ENCODE results near the gene EIF6. TPM values are rescaled to one million over a fixed set of nuclear protein-coding genes. Genes with fewer than 3 reads are reported as not detected.

The EIF6 gene
- 89.0 and 110 TPM in 2 replicates for total RNA-seq

GRCh38 chr20:35284267-35284991 lies at the start of gene EIF6:
Gene EIF6, minus strand, starts transcription at chr20:35284772. Its CDS starts 285 bp downstream, at chr20:35284487.

GRCh38 chr20:35291654-35292503 lies 7.3 kb upstream of the EIF6 start, which contains the start of gene FAM83C:
Gene FAM83C, minus strand, starts transcription at chr20:35292425. Its CDS starts 121 bp downstream, at chr20:35292304.

GRCh38 chr20:35277531-35278395 lies 6.8 kb downstream of the EIF6 start, which contains the start of gene MMP24OS:
Gene MMP24OS, minus strand, starts transcription at chr20:35278122. Its CDS starts 193 bp downstream, at chr20:35277929.

Other genes with a start within 250 kb of the EIF6 start
- gene TRPC4AP, start 192.0 kb downstream of the EIF6 start, total RNA-seq: 52.8 and 59.5 TPM in 2 replicates
- gene EDEM2, start 137.4 kb downstream of the EIF6 start, total RNA-seq: 74.4 and 105 TPM in 2 replicates
- 50.8 and 120 TPM in 2 replicates for gene PROCR, start 112.7 kb downstream of the EIF6 start, total RNA-seq
- 0.14 and 0.37 TPM in 2 replicates for gene MMP24, start 58.1 kb downstream of the EIF6 start, total RNA-seq
- gene MMP24OS, start 6.7 kb downstream of the EIF6 start, total RNA-seq: 14.2 and 26.2 TPM in 2 replicates
- gene FAM83C, start 7.7 kb upstream of the EIF6 start, total RNA-seq: not detected in 2 replicates
- 22.0 and 22.5 TPM in 2 replicates for gene UQCC1, start 127.2 kb upstream of the EIF6 start, total RNA-seq
- gene GDF5, start 153.5 kb upstream of the EIF6 start, total RNA-seq: 1.7 and 2.1 TPM in 2 replicates
- gene CEP250, start 170.8 kb upstream of the EIF6 start, total RNA-seq: 11.9 and 29.0 TPM in 2 replicates
- gene C20orf173, start 244.9 kb upstream of the EIF6 start, total RNA-seq: not detected in 2 replicates